ENCODE data around the gene CACNA1C. TPM values are rescaled to one million over a fixed set of nuclear protein-coding genes. Genes with fewer than 3 reads are reported as not detected.

Gene CACNA1C
- total RNA-seq, 4 donors from 2014 or later: 2.0 to 4.2 (median 2.5) TPM

DNA sequence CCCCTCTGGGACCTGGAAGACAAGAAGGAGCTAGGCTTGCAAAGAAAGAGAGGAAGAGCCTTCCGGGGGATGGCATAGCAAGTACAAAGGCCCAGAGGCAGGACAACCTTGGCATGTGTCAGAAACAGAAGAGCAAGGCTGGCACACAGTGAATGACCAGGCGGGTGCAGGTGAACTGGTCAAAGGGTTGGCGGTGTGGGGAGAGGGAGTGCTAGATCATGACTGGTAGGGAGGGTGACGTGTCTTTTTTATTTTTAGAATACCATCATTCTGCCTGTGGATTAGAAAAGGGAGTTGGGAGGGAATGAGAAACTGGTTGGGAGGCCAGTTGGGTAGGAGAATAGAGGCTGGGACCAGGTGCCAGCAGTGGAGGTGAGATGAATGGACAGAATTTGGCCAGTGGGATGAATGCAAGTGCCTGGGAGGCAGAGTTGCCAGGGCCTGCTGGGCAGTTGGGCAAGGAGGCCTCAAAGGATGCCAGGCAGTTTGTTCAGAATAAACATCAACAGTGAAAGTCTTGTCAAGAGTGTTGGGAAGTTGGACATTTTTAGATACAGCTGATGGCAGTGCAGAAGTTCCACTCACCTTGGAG is 168.3 kb downstream of the CACNA1C start:
- Histone ChIP-seq H3K27ac (no peak overlapping the region), H3K27me3 (no peaks in the 10 kb centered on the region), H3K36me3 (no peaks in the 10 kb centered on the region), H3K9me3 (no peaks in the 10 kb centered on the region), H3K4me3 (replicated peaks in 1 of 3) (no peak overlapping the region), H3K4me1 (no peaks in the 10 kb centered on the region)
- intact Hi-C loops (cut with DNase I): no loop called here
- DNase-seq: no peak
- no peak for TF ChIP-seq CTCF (IDR thresholded peaks at IDR 0.05)
- no peak for TF ChIP-seq POLR2A (IDR thresholded peaks at IDR 0.05)
- 96% methylated on average over 4 of the region's 4 CpGs for WGBS, 2 donors

DNA sequence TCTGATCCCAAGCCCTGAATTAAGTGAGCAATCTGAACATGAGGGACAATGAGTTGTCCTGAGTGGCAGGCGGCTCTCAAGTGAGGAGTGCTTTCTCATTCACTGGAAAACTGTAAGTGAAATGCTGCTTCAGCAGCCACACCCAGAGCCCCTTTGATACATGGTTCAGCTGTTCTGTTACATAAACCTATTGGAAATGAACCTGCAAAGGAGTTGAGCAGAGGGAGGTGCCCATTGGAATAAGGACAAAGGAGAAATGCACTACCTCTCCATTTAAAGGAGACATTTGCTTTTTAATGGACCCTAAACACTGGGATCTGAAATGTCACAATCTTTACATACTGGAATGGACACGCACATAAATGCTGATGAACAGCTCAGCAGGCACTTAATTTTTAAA is 169.9 kb downstream of the CACNA1C start:
- no peak for DNase-seq
- Histone ChIP-seq H3K4me3 (replicated peaks in 1 of 3) (no peak overlapping the region), H3K27ac (no peak overlapping the region), H3K27me3 (no peaks in the 10 kb centered on the region), H3K9me3 (no peaks in the 10 kb centered on the region), H3K4me1 (no peaks in the 10 kb centered on the region), H3K36me3 (no peaks in the 10 kb centered on the region)
- WGBS, 2 donors: 65 to 91% methylated on average over 2 of the region's 2 CpGs
- intact Hi-C loops (cut with DNase I): no loop called here
- TF ChIP-seq POLR2A (IDR thresholded peaks at IDR 0.05) (no peak), CTCF (IDR thresholded peaks at IDR 0.05) (no peak)

DNA sequence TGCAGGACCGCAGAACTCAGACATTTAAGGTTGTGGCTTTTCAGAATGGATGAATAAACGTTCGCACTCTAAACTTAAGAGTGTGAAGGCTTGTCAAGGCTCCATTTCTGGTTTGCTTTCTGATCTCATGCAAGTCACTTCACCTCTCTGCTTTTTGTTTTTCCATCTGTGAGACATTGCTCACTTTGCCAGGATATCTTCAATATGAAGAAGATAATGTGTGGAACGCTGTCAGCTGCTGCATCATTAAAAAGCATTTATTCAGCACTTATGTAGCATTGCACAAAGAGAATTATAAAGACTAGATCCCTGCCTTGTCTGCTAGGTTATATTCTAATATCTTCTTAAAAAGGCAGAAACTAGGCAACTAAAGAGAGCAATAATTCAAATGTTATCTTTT is 172.2 kb downstream of the CACNA1C start:
- intact Hi-C loops (cut with DNase I): no loop called here
- Histone ChIP-seq H3K9me3 (no peaks in the 10 kb centered on the region), H3K4me1 (no peaks in the 10 kb centered on the region), H3K36me3 (no peaks in the 10 kb centered on the region), H3K27ac (no peak overlapping the region), H3K27me3 (no peaks in the 10 kb centered on the region), H3K4me3 (replicated peaks in 1 of 3) (no peak overlapping the region)
- 78 to 90% methylated on average over 4 of the region's 4 CpGs for WGBS, 2 donors
- no peak for DNase-seq
- no peak for TF ChIP-seq CTCF (IDR thresholded peaks at IDR 0.05)
- TF ChIP-seq POLR2A (IDR thresholded peaks at IDR 0.05): no peak

- TF ChIP-seq POLR2A (IDR thresholded peaks at IDR 0.05) (no peak), CTCF (IDR thresholded peaks at IDR 0.05) (no peak)
- no peak overlapping the region for H3K27ac ChIP-seq
- 58 to 84% methylated on average over 2 of the region's 2 CpGs for WGBS, 2 donors
These were observed 172.9 kb downstream of the CACNA1C start for GRCh38 chr12:2225696-2226095.

DNA sequence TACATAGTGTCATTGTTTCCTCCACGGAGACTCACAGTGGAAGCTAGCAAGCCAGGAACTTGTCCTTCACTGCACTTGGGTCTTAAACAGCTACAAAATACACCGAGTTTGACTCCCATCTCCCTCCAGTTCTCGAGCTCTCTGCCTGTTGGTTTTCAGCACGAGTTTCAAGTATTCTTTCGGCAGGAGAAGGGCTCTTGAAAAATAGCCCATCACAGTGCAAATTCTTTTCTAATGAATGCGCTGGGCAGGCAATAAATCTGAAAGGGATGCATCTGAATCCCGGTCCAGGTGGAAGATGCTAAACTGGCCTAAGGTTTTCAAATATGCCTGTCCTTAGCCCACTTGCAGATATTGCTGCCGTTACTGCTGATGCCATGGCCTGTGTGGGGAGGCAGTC is 173.9 kb downstream of the CACNA1C start:
- no peak overlapping the region for H3K27ac ChIP-seq

More at GRCh38 chr12:2225696-2226095, 172.9 kb downstream of the CACNA1C start:
- no peaks in the 10 kb centered on the region for H3K27me3 ChIP-seq
- H3K9me3 ChIP-seq: no peaks in the 10 kb centered on the region
- no peaks in the 10 kb centered on the region for H3K4me1 ChIP-seq
- H3K4me3 ChIP-seq (replicated peaks in 1 of 3): no peak overlapping the region
- no peaks in the 10 kb centered on the region for H3K36me3 ChIP-seq
- DNase-seq: no peak
- intact Hi-C loops (cut with DNase I): no loop called here

More for the DNA sequence above, 173.9 kb downstream of the CACNA1C start:
- no peaks in the 10 kb centered on the region for H3K9me3 ChIP-seq
- no peaks in the 10 kb centered on the region for H3K36me3 ChIP-seq
- H3K4me1 ChIP-seq: no peaks in the 10 kb centered on the region
- H3K4me3 ChIP-seq (replicated peaks in 1 of 3): no peak overlapping the region
- 28 to 33% methylated on average over 8 of the region's 8 CpGs for WGBS, 2 donors
- TF ChIP-seq POLR2A (IDR thresholded peaks at IDR 0.05) (no peak), CTCF (IDR thresholded peaks at IDR 0.05) (no peak)
- H3K27me3 ChIP-seq: no peaks in the 10 kb centered on the region
- intact Hi-C loops (cut with DNase I): no loop called here
- DNase-seq: peak; percentile 17 to 29
